HG03196 (cell line): Measurements from ENCODE around the gene GDF9.

Experiments
- ATAC-seq: cut with Tn5 transposase; IDR thresholded peaks from one replicate; pipeline ENCODE4 v1.9.1; 2021; ENCODE audit not compliant: unreplicated experiment

GDF9 gene

GRCh38 chr5:132838516-132839282 is 27.6 kb downstream of the GDF9 start:
- ATAC-seq = no peak

- no peak for ATAC-seq
Measured at GRCh38 chr5:132837868-132838267, 28.4 kb downstream of the GDF9 start.

GRCh38 chr5:132836852-132837251 is 29.4 kb downstream of the GDF9 start:
- ATAC-seq = no peak

- ATAC-seq = no peak
Measured at GRCh38 chr5:132834057-132834456, 32.2 kb downstream of the GDF9 start.

- ATAC-seq = no peak
Measured at GRCh38 chr5:132832612-132833011, 33.7 kb downstream of the GDF9 start.

GRCh38 chr5:132831095-132831860 is 35.0 kb downstream of the GDF9 start:
- ATAC-seq = no peak

- peak; percentile 60 for ATAC-seq
Measured at GRCh38 chr5:132830436-132831094, 35.7 kb downstream of the GDF9 start, which contains the start of gene SHROOM1. Gene SHROOM1 (minus strand): TSS chr5:132830647. CDS start chr5:132826140, 4,507 bp downstream.

- ATAC-seq = peak; percentile 56
Measured at GRCh38 chr5:132829742-132830435, 36.4 kb downstream of the GDF9 start.

- no peak for ATAC-seq
Measured at GRCh38 chr5:132828846-132829494, 37.3 kb downstream of the GDF9 start.

- no peak for ATAC-seq
Measured at GRCh38 chr5:132827943-132828673, 38.2 kb downstream of the GDF9 start.

- no peak for ATAC-seq
Measured at GRCh38 chr5:132826424-132827082, 39.7 kb downstream of the GDF9 start.

GRCh38 chr5:132825834-132826391 is 40.4 kb downstream of the GDF9 start:
- no peak for ATAC-seq

- no peak for ATAC-seq
Measured at GRCh38 chr5:132825033-132825833, 41.0 kb downstream of the GDF9 start.

- ATAC-seq = no peak
Measured at GRCh38 chr5:132824426-132824825, 41.8 kb downstream of the GDF9 start.

- ATAC-seq = no peak
Measured at GRCh38 chr5:132823481-132824050, 42.7 kb downstream of the GDF9 start.

GRCh38 chr5:132822650-132823480 is 43.4 kb downstream of the GDF9 start:
- ATAC-seq = no peak

GRCh38 chr5:132821791-132822190 is 44.5 kb downstream of the GDF9 start:
- no peak for ATAC-seq
